Kidney (tissue), 14 donors: ENCODE data around the gene RABGGTB. TPM values are rescaled to one million over a fixed set of nuclear protein-coding genes. Genes with fewer than 3 reads are reported as not detected.

Experiments
- DNase-seq, 5 donors: peaks; one replicate each; pipeline ENCODE4 v3.0.0-alpha.2; 2013 to 2020
- FAIRE-seq: peaks from 2 replicates; lab custom pipeline; 2012; peaks lifted over from hg19 to GRCh38; lab: Jason Lieb, UNC
- H3K27ac ChIP-seq, 2 donors: one replicate each; pipeline ENCODE4 v1.7.0; 2013; ENCODE audit warnings: low read depth in 2 of 2, low read length in 2 of 2, inconsistent platforms in 1 of 2
- H3K27me3 ChIP-seq: one replicate; pipeline ENCODE4 v1.7.1; 2013; ENCODE audit warnings: low read length, inconsistent platforms; ENCODE audit not compliant: control insufficient read depth, insufficient read depth
- H3K36me3 ChIP-seq, 3 donors: one replicate each; pipeline versions ENCODE4 v1.7.0 to v1.7.1; 2013; ENCODE audit warnings: low read length in 3 of 3, control low read depth in 1 of 3, inconsistent platforms in 1 of 3; ENCODE audit not compliant: insufficient read depth in 3 of 3, control insufficient read depth in 2 of 3
- H3K4me1 ChIP-seq, 3 donors: one replicate each; pipeline versions ENCODE4 v1.7.0 to v1.7.1; 2013; ENCODE audit warnings: low read length in 3 of 3, inconsistent platforms in 1 of 3, low read depth in 1 of 3; ENCODE audit not compliant: control insufficient read depth in 2 of 3, insufficient read depth in 2 of 3
- H3K4me3 ChIP-seq, 3 donors: one replicate each; pipeline versions ENCODE4 v1.7.0 to v1.8.1; 2013; ENCODE audit warnings: low read length in 3 of 3, control low read depth in 1 of 3, inconsistent platforms in 1 of 3
- H3K9ac ChIP-seq, 3 donors: one replicate each; pipeline versions ENCODE4 v1.7.0 to v1.7.1; 2013; ENCODE audit warnings: low read length in 3 of 3, control low read depth in 1 of 3, inconsistent platforms in 1 of 3
- H3K9me3 ChIP-seq, 3 donors: one replicate each; pipeline versions ENCODE4 v1.7.0 to v1.7.1; 2013; ENCODE audit warnings: low read length in 3 of 3, control low read depth in 1 of 3, inconsistent platforms in 1 of 3; ENCODE audit not compliant: control insufficient read depth in 2 of 3, insufficient read depth in 1 of 3
- intact Hi-C: fragments of 100-400 bp; cut with DNase I; formaldehyde crosslinking; loops from one replicate; pipeline ENCODE4 v1.11.1; 2022
- polyA plus RNA-seq: library from polyadenylated mRNA; stranded (reverse); fragments of 350-450 nt; fragmentation: Illumina TruSeq; extraction: RNeasy Lipid Tissue Mini Kit (QIAGEN cat#74804); gene quantifications from one replicate; pipeline ENCODE4 v1.2.3, GENCODE V29; 2014; ENCODE audit warnings: low read depth, low replicate concordance; ENCODE audit not compliant: insufficient read depth
- total RNA-seq: library from RNA; stranded (reverse); fragmentation: NEBNext Ultra II Directional; extraction: Animal tissue kit (Norgen Biotek cat#: 25700); gene quantifications from one replicate; pipeline ENCODE4 v1.2.1, GENCODE V29; 2021
- TF ChIP-seq, protein P1 (sequence below): IDR thresholded peaks from 3 replicates; pipeline ENCODE4 v1.5.1; 2012; ENCODE audit warnings: mild to moderate bottlenecking, moderate library complexity, borderline replicate concordance; ENCODE audit not compliant: insufficient read depth; ENCODE audit errors: extremely low read depth
- donor health status: control.
- donor health status: control.
- donor health status: control.
- donor health status: control.
- donor health status: control.
- donor health status: DM: yes; HTN: yes; CAD: no.
- donor health status: Normal renal cell carcinoma (clear cell type).

Gene RABGGTB
- total and polyA plus RNA-seq, 2 donors from 2014 or later: 60.2 to 86.7 TPM

DNA sequence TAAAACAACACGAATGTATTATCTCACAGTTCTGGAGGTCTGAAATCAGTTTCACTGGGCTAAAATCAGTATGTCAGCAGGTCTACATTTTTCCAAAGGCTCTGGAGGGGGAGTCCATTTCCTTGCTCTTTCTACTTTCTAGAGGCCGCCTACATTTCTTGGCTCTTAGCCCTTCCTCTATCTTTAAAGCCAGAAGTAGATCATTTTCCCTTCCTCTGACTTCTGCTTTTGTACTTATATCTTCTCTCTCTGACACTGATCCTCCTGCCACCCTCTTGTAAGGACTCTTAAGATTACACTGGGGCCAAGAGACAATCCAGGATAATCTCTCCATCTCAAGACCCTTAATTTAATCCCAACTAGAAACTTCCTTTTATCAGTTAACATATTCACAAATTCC, 52.0 kb downstream of the RABGGTB start:
- no peak overlapping the region for H3K9ac ChIP-seq
- TF ChIP-seq, protein P1, sequence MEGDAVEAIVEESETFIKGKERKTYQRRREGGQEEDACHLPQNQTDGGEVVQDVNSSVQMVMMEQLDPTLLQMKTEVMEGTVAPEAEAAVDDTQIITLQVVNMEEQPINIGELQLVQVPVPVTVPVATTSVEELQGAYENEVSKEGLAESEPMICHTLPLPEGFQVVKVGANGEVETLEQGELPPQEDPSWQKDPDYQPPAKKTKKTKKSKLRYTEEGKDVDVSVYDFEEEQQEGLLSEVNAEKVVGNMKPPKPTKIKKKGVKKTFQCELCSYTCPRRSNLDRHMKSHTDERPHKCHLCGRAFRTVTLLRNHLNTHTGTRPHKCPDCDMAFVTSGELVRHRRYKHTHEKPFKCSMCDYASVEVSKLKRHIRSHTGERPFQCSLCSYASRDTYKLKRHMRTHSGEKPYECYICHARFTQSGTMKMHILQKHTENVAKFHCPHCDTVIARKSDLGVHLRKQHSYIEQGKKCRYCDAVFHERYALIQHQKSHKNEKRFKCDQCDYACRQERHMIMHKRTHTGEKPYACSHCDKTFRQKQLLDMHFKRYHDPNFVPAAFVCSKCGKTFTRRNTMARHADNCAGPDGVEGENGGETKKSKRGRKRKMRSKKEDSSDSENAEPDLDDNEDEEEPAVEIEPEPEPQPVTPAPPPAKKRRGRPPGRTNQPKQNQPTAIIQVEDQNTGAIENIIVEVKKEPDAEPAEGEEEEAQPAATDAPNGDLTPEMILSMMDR: no peak

DNA sequence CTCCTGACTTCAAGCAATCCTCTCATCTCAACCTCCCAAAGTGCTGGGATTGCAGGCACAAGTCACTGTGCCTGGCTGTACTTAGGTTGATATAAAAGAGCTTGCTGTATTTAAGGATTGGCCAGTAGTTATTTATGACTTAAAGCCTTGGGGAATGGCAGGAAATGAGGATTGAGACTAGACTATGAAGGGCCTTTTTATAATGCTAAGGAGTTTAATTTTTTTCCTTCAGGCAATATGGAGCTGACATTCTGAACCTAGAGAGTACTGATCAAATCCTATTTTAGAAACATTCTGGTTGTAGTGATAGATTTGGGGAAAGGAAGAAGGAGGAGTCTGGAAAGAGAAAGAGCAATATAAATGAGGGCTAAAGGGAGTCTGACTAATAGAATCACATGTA, 55.4 kb downstream of the RABGGTB start:
- Histone ChIP-seq H3K36me3 (no peaks in the 10 kb centered on the region), H3K4me1 (no peaks in the 10 kb centered on the region), H3K9me3 (no peaks in the 10 kb centered on the region), H3K4me3 (no peak overlapping the region), H3K27ac (no peak overlapping the region), H3K9ac (no peak overlapping the region), H3K27me3 (no peaks in the 10 kb centered on the region)
- TF ChIP-seq, protein P1: no peak
- no peak for DNase-seq
- no peak for FAIRE-seq
- intact Hi-C loops: no loop called here

More for the DNA sequence above, 52.0 kb downstream of the RABGGTB start:
- Histone ChIP-seq H3K4me3 (no peak overlapping the region), H3K27me3 (no peaks in the 10 kb centered on the region), H3K4me1 (no peaks in the 10 kb centered on the region), H3K27ac (no peak overlapping the region), H3K9me3 (no peaks in the 10 kb centered on the region), H3K36me3 (no peaks in the 10 kb centered on the region)
- intact Hi-C loops: no loop called here
- FAIRE-seq: no peak
- no peak for DNase-seq

Other genes starting within 250 kb of the RABGGTB start
- gene SLC44A5, start 175.1 kb upstream of the RABGGTB start, total RNA-seq: 0.66 TPM
- 5.0 TPM for gene SLC44A5, start 175.1 kb upstream of the RABGGTB start, polyA plus RNA-seq
- gene ACADM, start 61.5 kb upstream of the RABGGTB start, total RNA-seq: 52.1 TPM
- gene ACADM, start 61.5 kb upstream of the RABGGTB start, polyA plus RNA-seq: 196 TPM
- 0.41 TPM for gene MSH4, start 10.6 kb downstream of the RABGGTB start, total RNA-seq
- gene MSH4, start 10.6 kb downstream of the RABGGTB start, polyA plus RNA-seq: not detected
- not detected for gene ASB17, start 146.1 kb downstream of the RABGGTB start, total RNA-seq
- gene ASB17, start 146.1 kb downstream of the RABGGTB start, polyA plus RNA-seq: not detected